SK-N-DZ (cell line): Measurements from ENCODE around the gene MTHFR.

ENCODE experiments used
- DNase-seq: peaks from one replicate; pipeline ENCODE4 v3.0.0-alpha.2; 2015; ENCODE audit warnings: low spot score

Gene MTHFR

DNA sequence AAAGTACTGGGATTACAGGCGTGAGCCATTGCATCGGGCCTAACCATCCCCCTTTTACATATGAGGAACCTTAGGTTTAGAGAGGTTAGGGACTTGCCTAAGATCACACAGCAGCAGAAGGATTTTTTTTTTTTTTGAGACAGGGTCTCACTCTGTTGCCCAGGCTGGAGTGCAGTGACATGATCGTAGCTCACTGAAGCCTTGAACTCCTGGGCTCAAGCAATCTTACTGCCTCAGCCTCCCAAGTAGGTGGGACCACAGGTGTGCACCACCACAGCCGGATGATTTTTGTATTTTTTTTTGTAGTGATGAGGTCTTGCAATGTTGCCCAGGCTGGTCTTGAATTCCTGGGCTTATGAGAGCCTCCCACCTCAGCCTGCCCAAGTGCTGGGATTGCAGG, 46.0 kb downstream of the MTHFR start:
- DNase-seq = no peak

DNA sequence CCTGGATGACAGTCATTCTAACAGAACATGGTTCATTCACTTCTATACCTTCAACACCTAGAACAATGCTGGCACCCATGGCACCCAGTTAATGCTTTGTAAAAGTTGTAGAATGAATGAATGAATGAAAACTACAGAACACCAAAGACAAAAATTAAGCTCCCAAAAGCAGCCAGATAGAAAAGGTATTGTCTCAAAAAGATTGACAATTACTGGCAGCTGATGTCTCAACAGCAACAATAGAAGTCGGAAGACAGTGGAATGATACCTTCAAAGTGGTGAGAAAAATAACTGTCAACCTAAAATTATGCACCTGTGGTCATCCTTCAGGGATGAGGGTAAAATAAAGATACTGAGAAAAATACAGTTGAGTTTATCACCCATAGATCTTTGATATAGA, 48.7 kb downstream of the MTHFR start:
- DNase-seq = no peak

DNA sequence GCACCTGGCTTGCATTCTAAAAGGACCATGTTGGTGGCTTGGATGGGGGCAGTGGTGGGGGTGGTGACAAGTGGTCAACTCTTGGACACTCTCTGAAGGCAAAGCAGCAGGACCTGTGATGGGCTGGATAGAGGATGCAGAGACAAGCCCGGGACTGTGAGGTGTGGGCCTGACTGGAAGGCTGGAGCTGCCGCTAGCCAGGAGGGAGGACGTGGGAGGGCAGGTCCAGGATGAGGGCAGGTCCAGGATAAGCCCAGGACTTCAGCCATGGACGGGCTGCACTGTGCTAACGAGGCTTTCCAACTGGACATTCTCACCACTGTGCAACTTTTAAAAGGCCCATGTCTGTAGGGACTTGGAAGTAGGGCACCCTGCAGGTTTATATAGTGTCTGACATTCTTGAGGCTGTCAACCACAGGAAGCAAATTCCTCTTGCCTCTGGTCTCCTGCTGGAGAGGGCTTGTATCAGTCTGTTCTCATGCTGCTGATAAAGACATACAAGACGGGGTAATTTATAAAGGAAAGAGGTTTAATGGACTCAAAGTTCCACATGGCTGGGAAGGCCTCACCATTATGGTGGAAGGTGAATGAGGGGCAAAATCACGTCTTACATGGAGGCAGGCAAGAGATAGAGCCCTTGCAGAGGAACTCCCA, 52.1 kb downstream of the MTHFR start:
- DNase-seq = no peak

DNA sequence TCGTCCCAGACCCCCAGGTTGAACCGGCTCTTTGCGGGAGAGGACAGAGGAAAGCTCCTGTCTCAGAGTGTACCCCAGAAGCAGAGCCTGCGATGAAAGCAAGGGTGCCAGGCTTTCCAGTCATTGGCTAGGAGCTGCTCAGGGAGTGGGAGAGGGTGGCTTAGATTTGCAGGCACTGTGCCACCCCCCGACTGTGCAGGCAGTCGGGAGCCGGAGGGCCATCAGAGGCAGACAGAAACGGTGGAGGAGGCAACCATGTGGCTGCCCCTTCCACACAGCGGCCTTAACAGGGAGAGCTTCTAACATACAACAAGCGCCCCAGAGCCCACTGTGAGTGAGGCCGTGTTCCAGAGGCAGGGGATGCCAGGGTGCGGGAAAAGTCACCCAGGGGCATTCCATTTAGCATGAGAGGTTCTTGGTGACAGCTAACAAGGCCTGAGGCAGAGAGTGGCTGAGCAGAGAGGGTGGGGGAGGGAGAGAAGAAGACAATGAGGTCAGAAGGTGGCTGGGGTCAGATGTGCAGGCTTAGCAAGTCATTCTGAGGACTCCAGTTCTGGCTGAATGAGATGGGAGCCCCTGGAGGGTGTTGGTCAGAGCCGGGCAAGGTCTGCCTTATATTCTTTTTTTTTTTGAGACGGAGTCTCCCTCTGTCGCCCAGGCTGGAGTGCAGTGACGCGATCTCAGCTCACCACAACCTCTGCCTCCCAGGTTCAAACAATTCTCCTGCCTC, 53.2 kb downstream of the MTHFR start:
- no peak for DNase-seq

DNA sequence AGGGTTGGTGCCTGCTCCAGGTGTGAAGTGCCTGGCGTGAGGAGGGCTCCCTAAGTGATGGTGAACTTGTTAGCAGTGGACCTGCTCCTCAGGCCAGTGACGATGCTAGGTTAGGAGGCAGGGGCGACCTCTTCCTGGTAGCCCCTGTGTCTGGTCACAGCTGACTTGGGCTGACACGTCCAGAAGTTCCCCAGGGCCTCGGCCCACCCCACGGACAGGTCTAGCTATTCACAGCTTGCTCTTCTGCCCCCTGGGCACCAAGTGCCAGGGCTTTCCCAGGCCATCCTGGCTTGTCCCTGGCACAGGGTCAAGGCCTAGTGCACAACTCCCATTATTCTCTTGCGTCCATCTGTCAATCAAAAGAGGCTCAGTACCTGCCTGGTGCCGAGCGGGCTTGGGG, 54.7 kb downstream of the MTHFR start:
- no peak for DNase-seq

DNA sequence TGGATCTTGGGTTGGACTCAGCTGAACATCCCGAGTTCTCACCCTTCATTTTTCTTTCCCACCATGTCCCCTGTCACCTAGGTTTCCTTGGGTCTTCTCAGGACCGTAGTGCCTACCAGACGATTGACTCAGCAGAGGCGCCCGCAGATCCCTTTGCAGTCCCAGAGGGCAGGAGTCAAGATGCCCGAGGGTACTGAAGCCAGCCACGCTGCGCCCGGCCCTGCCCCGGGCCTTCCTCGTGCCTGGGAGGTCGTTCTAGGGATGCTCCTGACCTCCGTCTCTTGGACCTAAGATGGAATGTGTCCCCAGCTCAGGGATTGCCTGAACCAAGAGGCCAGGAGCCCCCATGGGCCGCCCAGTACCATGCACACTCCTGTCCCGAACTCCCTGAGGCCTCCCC, 55.8 kb downstream of the MTHFR start:
- no peak for DNase-seq

DNA sequence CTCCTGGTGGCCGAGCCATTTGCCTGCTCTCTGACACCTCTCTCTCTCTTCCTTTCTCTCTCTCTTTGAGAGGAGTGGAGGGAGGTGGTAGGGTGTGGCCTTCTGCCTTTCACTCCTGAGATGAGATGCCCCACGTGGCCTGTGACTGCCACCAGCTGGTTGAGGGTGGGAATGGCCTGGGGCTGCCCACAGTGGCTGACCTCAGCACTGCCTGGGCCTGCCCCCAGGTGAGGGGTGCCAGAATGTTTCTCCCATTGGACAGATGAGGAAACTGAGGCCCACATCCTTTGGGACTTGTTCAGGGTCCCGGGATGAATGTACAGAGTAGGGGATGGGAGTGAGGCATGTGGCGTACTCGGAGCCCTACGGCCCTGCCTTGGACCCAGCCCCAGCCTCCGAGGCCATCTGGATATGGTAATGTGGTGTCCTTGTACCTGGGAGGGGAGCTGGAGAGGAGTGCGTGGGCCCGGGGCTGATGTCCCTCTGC, 56.5 kb downstream of the MTHFR start:
- no peak for DNase-seq

DNA sequence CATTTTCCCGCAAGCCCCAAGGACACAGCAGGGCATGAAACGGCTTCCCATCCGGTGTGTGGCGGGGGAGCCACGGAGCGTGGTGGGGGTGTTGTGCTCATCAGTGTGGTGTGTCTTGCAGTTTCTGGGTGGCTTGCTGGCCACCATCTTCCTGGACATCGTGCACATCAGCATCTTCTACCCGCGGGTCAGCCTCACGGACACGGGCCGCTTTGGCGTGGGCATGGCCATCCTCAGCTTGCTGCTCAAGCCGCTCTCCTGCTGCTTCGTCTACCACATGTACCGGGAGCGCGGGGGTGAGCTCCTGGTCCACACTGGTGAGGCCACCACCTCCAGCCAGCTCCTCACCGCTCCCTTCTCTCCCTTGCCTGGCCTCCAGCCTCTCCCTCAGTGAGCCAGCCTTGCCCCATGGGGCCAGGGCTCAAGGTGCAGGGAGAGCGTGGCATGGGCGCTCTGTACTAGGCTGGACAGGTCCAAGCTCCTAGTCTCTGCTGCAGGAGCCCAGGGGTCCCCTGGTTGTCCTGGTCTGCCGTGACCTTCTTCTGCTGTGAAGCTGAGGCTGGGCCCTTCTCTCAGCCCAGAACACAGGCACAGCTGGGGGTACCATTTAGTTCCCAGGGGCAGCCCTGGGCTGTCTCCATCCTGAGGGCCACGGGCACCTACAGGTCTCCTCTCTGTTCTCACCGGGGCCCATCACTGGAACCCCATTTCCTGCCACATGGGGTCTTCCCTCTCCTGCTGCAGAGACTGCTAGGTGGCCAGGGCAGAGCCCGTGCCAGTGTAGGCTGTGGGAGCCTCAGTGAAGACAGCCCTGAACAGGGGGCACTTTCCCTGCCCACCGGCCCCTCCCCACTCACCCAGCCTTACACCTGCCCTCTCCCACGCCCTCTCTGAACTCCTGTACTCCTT, 57.2 kb downstream of the MTHFR start:
- DNase-seq = no peak

DNA sequence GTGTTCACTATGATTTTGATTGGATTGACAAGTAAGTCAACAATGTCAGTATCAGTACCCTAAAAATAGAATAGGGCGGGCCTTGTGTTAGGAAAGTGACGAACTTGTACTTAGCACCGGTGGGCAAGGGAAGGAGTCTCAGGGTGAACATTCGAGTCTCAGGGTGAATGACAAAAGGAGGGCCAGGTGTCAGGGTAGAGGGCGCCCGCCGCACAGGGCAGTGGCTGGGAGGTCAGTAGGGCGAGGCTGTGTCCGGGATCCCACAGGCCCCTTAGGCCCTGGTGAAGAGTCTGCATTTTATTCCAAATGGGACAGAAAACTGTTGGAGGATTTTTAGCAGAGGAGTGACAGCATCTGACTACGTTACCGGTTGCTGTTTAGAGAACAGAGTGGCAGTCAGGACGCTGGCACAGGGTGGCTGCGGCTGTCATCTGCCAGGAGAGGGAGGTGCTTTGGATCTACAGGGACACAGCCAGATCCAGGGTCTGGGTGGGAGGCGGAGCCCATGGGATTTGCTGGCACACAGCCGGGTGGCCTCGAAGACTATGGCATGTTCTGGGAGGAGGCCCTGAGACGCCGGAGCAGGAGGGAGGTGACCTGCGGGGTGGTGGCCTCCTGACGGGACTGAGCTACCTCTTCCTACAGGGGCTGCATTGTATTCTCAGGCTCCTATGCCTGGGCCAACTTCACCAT, 58.8 kb downstream of the MTHFR start:
- DNase-seq = no peak

DNA sequence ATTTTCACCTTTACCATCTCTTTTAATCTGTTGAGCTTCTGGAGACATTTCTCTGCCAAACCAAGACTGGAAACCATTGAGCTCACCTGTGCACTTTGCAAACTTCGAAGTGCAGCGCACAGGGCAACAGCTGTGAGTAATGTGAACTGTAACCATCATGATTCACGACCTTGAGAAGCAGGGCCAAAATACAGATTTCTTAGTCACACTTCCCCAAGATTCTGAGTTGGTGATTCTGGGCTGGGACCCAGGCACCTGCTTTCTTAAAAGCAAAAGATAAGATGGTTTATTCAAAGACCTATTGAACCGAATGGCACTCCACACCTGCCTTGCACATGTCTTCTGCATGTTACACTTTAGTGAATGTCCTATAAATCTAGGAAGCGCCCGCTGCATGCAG, 59.7 kb downstream of the MTHFR start:
- no peak for DNase-seq

DNA sequence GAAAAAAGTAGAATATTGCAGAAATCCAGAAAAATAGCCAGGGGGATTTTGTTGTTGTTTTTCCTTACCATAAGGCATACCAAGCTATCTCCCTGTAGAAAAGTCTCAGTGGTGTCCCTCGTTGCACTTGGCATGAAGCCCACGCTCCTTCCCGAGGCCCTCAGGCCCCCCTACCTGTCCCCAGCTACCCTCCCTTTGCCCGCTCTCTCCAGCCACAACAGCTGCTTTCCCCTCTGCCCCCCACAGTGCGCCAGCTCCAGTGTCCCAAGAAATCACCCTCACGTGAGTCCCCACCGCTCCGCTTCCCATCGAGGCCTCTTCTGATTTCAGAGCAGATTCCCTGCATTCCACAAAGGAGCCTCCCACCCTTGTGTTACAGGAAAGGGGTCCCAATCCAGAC, 61.5 kb downstream of the MTHFR start:
- no peak for DNase-seq

DNA sequence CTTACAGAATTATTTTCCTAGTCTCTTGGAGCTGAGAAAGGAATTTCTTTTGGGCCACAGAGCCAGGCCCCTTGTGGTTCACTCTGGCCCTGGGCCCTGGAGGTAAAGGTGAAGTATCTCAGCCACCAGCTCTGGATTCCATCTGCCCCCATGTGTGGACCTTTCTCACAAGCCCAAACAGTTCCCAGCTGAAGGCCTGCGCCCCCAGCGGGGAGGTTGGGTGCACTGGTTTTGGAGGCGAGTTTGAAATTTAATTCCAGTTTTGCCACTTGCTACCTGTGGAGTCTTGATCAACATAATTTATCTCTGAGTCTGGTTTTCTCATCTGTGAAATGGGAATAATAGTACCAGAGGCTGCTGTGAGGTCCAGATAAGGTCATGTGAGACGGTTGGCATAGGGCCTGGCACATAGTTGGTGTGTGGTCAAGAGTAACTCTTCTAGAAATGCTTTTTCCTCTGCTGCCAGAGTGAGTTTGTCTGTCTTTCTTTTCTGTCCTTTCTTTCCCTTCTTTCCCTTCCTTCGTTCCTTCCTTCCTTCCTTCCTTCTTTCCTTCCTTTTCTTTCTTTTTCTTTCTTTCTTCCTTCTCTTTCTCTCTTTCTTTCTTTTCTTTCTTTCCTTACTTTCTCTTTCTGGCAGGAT, 63.7 kb downstream of the MTHFR start:
- no peak for DNase-seq

DNA sequence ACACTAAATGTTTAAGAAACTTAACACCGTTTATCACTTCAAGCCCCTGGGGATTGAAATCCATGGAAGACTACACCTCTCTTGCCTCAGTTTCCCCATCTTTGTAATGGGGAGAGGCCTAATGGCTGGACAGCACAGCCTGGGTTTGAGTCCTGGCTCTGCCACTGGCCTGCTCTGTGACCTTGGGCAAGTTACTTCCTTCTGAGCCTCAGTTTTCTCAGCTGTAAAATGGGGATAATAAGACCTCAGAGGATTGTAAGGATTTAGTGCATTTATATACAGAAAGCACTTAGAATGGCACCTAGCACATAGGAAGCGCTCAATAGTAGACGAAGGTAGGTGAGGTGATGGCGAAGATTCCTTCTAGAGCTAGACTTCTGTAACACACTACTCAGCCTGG, 64.3 kb downstream of the MTHFR start:
- DNase-seq = no peak

DNA sequence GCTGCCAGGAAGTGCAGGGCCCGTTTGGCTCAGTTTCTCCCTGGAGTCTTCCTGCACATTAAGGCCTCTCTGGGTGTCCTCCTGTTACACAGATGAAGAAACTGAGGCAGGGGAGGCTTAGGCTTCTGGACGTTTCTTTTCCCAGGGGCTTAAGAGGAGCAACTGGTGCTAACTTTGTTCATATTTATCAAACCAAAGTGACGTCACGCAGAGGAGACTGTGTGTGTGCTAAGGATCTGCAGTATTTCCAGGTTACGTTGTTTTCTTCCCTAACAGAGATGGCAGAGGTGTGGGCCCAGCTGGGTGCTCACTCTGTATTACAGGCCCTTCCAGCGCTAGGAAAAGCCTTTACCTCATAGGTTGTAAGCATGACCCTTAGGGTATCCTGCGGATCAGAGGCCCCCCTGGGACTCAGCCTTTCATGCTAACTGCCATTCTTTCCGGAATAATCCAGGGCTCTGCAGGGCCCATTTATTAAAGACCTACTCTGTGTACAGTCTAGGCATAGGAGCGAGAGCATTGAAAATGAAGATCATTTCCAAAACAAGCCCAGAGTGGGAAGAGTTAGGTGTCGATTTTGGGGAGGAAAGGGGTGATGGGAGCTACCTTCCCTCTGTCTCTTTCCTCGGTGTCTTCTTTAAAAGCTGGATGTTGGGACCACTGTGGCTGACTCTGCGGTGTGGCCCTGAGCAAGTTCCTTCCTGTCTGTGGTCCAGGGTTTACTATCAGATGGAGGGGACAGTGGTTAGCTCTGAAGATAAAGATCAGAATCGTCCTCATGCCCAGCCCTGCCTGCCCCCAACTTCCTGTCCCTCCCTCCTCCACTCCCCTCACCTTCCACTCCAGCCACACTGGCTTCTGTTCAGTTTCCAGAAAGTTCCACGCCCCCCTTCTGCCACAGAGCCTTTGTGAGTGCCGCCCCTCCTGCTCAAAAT, 65.2 kb downstream of the MTHFR start:
- DNase-seq = no peak

DNA sequence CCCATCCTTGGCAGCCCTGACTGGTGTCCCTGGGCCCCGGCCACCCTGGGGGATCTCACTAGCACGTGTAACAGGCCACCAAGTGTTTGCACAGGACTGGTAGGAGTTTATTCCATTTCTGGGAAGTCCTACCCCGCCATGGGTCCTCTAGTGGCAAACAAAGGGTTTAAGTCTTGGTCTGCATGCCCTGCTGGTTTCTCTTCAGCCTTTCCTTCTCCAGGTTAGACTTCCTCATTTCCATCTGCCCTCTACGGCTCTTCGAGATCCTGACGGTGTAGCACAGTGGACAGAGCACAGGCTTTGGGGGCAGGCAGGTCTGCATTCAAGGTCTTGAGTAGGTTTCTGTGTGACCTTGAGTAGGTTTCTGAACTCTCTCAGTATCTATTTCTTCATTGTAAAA, 67.0 kb downstream of the MTHFR start:
- no peak for DNase-seq

DNA sequence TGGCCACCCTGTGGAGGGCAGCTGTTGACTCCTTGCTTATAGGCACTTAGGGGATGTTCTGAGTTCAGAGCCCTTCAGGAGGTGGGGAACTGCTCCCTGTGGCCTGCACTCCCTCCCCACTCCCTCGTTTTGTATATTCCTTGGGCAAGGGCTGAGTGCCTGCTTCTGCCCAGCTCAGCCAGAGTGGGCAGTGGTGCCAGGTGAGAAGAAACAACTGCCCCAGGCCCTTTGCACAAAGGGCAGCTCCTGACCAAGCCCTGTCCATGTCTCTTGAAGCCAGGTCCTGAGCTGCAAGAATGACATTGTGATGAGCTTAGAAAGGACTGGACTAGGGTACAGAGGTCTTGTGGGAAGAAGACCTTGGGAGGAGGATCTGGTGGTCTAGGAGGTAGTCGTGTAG, 67.7 kb downstream of the MTHFR start:
- no peak for DNase-seq

DNA sequence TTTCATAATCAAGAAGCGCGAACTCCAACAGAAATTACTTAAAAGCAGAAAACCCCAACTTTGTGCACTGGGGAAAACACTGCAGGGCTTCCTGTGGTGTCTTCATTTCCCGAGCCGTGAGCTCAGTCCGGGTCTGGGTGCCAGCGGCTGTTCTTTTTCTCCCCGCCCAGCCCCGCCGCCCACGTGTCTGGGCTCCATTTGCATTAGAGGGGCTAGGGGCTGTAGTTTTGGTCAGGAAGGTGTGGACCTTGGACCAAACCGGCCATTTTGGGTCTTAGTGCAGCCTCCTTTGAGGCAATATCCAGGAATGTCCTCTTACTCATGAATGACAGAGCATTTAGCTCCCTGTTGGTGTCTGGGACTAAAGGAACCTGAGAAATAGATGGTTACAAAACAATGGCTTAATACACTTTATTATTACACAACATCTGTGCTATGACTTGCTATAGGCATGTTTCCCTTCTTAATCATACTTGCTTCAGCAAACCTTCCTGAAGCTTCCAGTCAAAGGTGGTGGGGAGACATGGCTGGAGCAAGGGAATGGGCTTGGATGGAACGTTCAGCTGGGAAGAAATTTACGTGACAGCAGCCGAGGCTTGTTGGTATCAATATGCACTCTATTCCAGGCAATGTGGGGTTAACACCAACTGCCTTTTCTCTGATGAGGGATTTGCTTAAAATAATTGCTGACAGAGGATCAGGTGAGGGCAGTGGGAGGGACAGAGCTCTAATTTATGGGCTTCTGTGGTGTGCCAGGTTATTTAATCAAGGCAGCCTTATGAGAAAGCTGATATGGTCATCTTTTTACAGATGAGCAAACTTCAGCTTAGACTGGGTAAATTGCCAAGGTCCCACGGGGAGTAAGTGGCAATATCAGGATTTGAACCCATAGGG, 68.8 kb downstream of the MTHFR start:
- no peak for DNase-seq

DNA sequence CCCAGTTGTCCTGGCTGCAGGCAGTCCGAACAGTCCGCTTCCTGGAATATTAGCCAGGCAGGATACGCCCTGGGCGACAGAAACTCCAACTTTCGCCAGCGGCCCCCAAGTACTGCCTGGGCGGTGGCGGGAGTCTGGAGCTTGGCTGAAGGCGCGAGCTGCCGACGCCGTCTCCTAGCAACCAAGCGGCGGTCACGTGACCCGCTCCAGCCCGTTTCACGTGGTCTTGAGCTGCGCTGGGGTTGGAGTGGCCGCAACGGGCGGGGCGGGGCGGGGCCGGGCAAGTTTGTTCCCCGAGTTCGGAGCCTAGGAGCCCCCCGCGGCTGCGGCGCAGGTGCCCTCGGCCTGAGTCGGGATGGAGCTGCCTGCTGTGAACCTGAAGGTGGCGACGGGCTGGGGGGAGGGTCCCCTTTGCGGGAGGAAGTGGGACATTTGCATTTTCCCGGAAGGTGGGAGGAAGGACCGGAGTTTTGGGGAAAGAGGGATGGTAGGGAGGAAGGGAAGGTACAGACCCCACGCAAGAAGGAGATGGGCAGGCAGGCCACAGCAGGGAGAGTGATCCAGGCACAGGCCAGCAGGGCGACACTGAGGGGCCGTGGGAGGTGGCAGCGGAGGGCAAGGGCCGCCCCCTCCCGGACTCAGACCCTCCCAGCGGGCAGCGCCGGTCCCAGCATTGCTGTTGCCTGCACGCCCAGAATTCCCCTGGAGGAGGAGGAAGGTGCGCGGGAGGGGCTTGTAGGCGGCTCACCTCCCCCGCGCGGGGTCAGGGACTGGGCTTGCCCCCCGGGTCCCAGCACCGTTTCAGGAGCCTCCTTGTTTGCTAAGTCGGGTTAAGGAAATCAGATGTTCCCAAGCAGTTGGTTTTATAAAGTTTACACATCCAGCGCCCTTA, 69.7 kb downstream of the MTHFR start, which contains the start of gene AGTRAP:
TSS of gene AGTRAP (plus strand) at position 283 of the 892 bp plus-strand sequence. CDS start at position 356, 73 bp downstream.
- peak; percentile 82 for DNase-seq
